ENCODE measurements around the gene LYPLAL1.

LYPLAL1 gene

GRCh38 chr1:219130366-219130935, 43.2 kb upstream of the LYPLAL1 start:
- Mint-ChIP-seq H3K36me3 (ENCODE audit: low read depth) (peaks cover 5% of the 10 kb centered on the region), H3K4me1 (peaks cover 17% of the 10 kb centered on the region), H3K9me3 (peaks cover 19% of the 10 kb centered on the region), H3K27ac (no peak overlapping the region), H3K4me3 (no peak overlapping the region), H3K27me3 (ENCODE audit: low read depth) (no peaks in the 10 kb centered on the region)
- TF ChIP-seq CTCF (IDR thresholded peaks at IDR 0.05; ENCODE audit: unreplicated experiment in 3 of 3) = no peak

- TF ChIP-seq CTCF (IDR thresholded peaks at IDR 0.05; ENCODE audit: unreplicated experiment in 3 of 3) = no peak
- Mint-ChIP-seq H3K4me3 (no peak overlapping the region), H3K4me1 (peaks cover 10% of the 10 kb centered on the region), H3K36me3 (ENCODE audit: low read depth) (peaks cover 8% of the 10 kb centered on the region), H3K9me3 (peaks cover 34% of the 10 kb centered on the region), H3K27me3 (ENCODE audit: low read depth) (no peaks in the 10 kb centered on the region), H3K27ac (no peak overlapping the region)
Measured at GRCh38 chr1:219132939-219133338, 40.7 kb upstream of the LYPLAL1 start.

- TF ChIP-seq CTCF (IDR thresholded peaks at IDR 0.05; ENCODE audit: unreplicated experiment in 3 of 3) = no peak
- Mint-ChIP-seq H3K9me3 (peaks cover 28% of the 10 kb centered on the region), H3K27me3 (ENCODE audit: low read depth) (no peaks in the 10 kb centered on the region), H3K4me1 (peaks cover 10% of the 10 kb centered on the region), H3K36me3 (ENCODE audit: low read depth) (peaks cover 8% of the 10 kb centered on the region), H3K27ac (no peak overlapping the region), H3K4me3 (no peak overlapping the region)
Measured at GRCh38 chr1:219138747-219139146, 34.9 kb upstream of the LYPLAL1 start.

- no peak for TF ChIP-seq CTCF (IDR thresholded peaks at IDR 0.05; ENCODE audit: unreplicated experiment in 3 of 3)
- Mint-ChIP-seq H3K36me3 (ENCODE audit: low read depth) (peaks cover 3% of the 10 kb centered on the region), H3K27me3 (ENCODE audit: low read depth) (no peaks in the 10 kb centered on the region), H3K27ac (no peak overlapping the region), H3K4me3 (no peak overlapping the region), H3K4me1 (peaks cover 10% of the 10 kb centered on the region), H3K9me3 (peaks cover 17% of the 10 kb centered on the region)
Measured at GRCh38 chr1:219140303-219140877, 33.3 kb upstream of the LYPLAL1 start.

GRCh38 chr1:219143735-219144134, 29.9 kb upstream of the LYPLAL1 start:
- H3K36me3 Mint-ChIP-seq (ENCODE audit: low read depth) = no peaks in the 10 kb centered on the region
- peak overlapping the region in 1 of 3 experiments; percentile 27 for H3K27ac Mint-ChIP-seq
- TF ChIP-seq CTCF (IDR thresholded peaks at IDR 0.05; ENCODE audit: unreplicated experiment in 3 of 3) = no peak
- H3K4me3 Mint-ChIP-seq = no peak overlapping the region
- H3K9me3 Mint-ChIP-seq = no peaks in the 10 kb centered on the region
- peaks cover 10% of the 10 kb centered on the region for H3K4me1 Mint-ChIP-seq
- no peaks in the 10 kb centered on the region for H3K27me3 Mint-ChIP-seq (ENCODE audit: low read depth)
